22Rv1 (cell line): ENCODE measurements around the gene ARL2.

Experiments
- ZFX ChIP-seq: fragments of 450-650 bp; IDR thresholded peaks from 2 replicates; pipeline ENCODE4 v1.6.1; 2017; ENCODE audit warnings: antibody characterized with exemption, borderline replicate concordance
- TF ChIP-seq, protein P1 (sequence below): fragments of 450-650 bp; IDR thresholded peaks from 2 replicates; pipeline ENCODE4 v1.5.1; 2017; ENCODE audit warnings: mild to moderate bottlenecking

DNA sequence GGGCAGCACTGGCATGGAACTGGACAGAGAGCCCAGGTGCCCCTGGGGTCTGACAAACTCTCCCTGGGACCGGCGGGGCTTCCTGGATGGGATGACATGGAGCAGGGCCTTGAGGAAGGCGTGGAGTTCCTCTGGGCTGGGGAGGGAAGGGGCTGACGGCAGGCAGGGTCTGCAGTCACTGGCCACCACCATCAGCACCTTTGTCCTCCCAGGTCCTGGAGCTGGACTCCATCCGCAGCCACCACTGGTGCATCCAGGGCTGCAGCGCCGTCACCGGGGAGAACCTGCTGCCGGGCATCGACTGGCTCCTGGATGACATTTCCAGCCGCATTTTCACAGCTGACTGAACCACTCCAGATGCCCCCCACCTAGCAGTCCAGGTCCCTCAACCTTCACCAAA lies 7.5 kb downstream of the ARL2 start:
- TF ChIP-seq, protein P1, sequence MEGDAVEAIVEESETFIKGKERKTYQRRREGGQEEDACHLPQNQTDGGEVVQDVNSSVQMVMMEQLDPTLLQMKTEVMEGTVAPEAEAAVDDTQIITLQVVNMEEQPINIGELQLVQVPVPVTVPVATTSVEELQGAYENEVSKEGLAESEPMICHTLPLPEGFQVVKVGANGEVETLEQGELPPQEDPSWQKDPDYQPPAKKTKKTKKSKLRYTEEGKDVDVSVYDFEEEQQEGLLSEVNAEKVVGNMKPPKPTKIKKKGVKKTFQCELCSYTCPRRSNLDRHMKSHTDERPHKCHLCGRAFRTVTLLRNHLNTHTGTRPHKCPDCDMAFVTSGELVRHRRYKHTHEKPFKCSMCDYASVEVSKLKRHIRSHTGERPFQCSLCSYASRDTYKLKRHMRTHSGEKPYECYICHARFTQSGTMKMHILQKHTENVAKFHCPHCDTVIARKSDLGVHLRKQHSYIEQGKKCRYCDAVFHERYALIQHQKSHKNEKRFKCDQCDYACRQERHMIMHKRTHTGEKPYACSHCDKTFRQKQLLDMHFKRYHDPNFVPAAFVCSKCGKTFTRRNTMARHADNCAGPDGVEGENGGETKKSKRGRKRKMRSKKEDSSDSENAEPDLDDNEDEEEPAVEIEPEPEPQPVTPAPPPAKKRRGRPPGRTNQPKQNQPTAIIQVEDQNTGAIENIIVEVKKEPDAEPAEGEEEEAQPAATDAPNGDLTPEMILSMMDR, result no peak
- TF ChIP-seq ZFX, result no peak
